Measurements from ENCODE around the gene HTR2A.

DNA sequence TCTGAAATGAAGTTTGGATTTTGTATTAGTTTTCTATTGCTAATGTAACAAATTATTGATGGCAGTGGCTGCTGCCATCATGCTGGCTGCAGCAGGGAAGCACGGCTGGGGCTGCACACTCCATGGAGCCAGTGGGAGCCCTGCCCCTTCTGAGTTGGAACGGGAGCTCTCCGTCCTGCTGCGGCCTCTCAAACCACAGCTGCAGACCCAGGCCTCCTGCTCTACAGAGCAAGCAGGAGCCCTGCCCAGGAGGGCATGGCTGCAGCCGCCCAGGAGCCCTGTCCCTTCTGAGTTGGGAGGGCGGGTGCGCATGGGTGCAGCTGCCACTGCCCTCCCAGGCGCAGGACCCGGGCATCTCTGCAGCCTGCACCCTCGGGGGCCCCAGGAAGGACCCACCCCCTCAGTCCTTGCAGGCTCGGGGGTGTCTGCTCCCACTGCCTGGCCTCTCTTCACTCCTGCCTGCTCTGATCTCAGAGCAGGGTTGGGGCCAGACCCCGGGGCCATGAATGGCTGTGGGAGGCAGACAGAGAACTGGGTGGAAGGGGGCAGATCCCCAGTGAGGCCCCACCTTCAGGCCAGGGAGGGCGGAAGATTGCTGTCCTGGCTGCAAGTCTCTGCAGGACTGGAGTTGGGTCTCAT, 78.9 kb downstream of the HTR2A start:
- TF ChIP-seq POLR2A (IDR thresholded peaks at IDR 0.05; ENCODE audit: low read depth, low read length) (no peak), POLR2AphosphoS5 (IDR thresholded peaks at IDR 0.05; ENCODE audit: low read depth, low read length) (no peak), TAF1 (IDR thresholded peaks at IDR 0.05; ENCODE audit: low read depth, low read length) (no peak), PAX5 (IDR thresholded peaks at IDR 0.05; ENCODE audit: insufficient read depth, low read length, severe bottlenecking) (no peak), POU2F2 (IDR thresholded peaks at IDR 0.05; ENCODE audit: low read depth, low read length) (no peak), SPI1 (IDR thresholded peaks at IDR 0.05; ENCODE audit: low read depth, low read length) (no peak)

Data from GM12891 (cell line).